ENCODE results near the gene CPLANE1.
"Not testable (repeated sequence)": the region's sequence is repeated elsewhere in the genome, so short reads cannot be mapped to it uniquely, and the experiment has no call there.

Gene CPLANE1

GRCh38 chr5:37248970-37249814 is at the start of gene CPLANE1:
TSS of gene CPLANE1 (minus strand) at chr5:37249376. CDS start at chr5:37247698, 1,678 bp downstream.
- DNase-seq = peak; percentile 62

GRCh38 chr5:37296313-37296712 is 47.1 kb upstream of the CPLANE1 start:
- DNase-seq = not testable (repeated sequence)

DNA sequence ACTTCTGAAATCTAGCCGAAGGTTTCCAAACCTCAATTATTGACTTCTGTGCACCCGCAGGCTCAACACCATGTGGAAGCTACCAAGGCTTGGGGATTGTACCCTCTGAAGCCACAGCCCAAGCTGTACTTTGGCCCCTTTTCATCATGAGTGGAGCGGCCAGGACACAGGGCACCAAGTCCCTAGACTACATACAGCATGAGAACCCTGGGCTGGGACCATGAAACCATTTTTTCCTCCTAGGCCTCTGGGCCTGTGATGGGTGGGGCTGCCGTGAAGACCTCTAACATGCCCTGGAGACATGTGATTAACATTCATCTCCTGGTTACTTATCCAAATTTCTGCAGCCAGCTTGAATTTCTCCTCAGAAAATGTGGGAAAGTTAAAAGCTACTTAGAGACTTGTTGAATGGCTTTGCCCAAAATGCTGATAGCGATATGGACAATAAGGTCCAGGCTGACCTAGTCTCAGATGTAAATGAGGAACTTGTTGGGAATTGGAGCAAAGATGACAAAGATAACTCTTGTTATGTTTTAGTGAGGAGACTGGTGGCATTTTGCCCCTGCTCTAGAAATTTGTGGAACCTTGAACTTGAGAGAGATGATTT is 34.1 kb upstream of the CPLANE1 start:
- DNase-seq = no peak

GRCh38 chr5:37275511-37275910 is 26.3 kb upstream of the CPLANE1 start:
- no peak for DNase-seq

DNA sequence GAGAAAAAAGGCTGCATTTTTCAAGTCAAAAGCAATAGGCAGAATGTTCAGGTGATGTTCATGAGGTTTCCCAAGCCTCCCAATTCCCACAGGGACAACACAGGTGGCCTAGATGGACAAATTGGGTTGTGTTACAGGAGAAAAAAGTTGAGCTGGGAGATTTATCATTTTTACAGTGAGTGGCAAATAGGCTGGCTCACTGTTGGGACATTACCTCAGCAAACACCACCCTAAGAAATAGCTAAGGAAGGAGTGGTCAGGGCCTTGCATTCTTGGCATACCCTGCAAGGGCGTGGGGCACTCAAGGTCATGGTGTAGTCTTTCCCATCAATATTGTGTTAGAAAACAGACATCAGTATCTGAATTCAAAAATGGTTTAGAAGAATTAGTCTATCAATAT is 23.3 kb upstream of the CPLANE1 start:
- no peak for DNase-seq

- not testable (repeated sequence) for DNase-seq
Observed at GRCh38 chr5:37268100-37268499, 18.9 kb upstream of the CPLANE1 start.

- no peak for DNase-seq
Observed at GRCh38 chr5:37255774-37256358, 6.7 kb upstream of the CPLANE1 start.

DNA sequence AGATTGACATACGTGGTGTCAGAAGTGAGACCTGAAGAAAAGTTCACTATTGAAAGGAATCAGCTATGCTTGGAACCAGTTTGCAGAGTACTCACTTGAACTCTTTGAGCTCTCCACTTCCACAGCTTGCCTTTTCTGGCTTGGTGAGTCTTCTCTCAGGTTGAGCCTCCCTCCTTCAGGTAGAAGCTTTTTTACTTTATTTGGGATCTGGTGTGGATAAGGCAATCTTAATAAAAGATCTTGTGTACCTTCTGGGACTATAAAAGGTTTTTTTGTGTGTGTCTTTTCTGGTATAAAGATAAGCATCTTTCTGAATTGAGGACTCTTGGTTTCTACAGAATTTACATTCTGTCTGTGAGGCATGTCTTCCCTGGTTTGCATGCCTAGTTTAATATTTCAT is 5.4 kb upstream of the CPLANE1 start:
- no peak for DNase-seq

GRCh38 chr5:37251665-37252064 is 2.5 kb upstream of the CPLANE1 start:
- no peak for DNase-seq

- no peak for DNase-seq
Observed at GRCh38 chr5:37249815-37250164, 614 bp upstream of the CPLANE1 start.

GRCh38 chr5:37248421-37248969 is 681 bp downstream of the CPLANE1 start:
- DNase-seq = no peak

GRCh38 chr5:37247496-37247895 is 1.7 kb downstream of the CPLANE1 start:
- DNase-seq = no peak

GRCh38 chr5:37247036-37247435 is 2.1 kb downstream of the CPLANE1 start:
- DNase-seq = no peak

GRCh38 chr5:37234288-37234687 is 14.9 kb downstream of the CPLANE1 start:
- DNase-seq = no peak

- no peak for DNase-seq
Observed at GRCh38 chr5:37226377-37226776, 22.8 kb downstream of the CPLANE1 start.

DNA sequence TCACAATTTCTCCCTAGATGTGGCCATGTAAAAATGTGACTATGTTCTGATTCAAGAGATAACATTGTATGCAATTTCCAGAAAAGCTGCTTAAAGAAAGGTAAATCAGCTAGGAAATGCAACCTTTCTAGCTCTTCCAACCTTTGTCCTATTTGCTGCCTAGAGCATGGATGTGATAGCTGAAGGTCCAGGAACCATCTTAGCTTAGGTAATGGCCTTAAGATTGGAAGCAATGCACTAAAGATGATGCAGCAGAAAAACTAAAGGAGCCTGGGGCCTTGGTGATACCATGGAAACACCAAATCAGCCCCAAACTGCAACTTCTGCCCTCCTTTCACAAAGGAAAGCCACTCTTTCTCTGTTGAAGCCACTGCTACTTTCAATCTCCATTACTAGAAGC is 27.0 kb downstream of the CPLANE1 start:
- DNase-seq = no peak

DNA sequence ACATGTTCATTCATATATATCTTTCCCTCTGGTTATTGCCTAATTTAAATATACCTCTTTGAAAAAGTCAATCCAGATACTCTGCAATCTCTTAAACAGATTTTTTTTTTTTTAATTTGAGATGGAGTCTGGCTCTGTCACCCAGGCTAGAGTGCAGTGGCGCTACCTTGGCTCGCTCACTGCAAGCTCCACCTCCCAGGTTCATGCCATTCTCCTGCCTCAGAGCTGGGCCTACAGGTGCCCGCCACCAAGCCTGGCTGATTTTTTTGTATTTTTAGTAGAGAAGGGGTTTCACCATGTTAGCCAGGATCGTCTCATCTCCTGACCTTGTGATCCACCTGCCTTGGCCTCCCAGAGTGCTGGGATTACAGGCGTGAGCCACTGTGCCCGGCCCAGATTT is 28.8 kb downstream of the CPLANE1 start:
- not testable (repeated sequence) for DNase-seq

- not testable (repeated sequence) for DNase-seq
Observed at GRCh38 chr5:37219384-37219783, 29.8 kb downstream of the CPLANE1 start.

GRCh38 chr5:37217976-37218375 is 31.2 kb downstream of the CPLANE1 start:
- no peak for DNase-seq

- DNase-seq = no peak
Observed at GRCh38 chr5:37214550-37214949, 34.6 kb downstream of the CPLANE1 start.

DNA sequence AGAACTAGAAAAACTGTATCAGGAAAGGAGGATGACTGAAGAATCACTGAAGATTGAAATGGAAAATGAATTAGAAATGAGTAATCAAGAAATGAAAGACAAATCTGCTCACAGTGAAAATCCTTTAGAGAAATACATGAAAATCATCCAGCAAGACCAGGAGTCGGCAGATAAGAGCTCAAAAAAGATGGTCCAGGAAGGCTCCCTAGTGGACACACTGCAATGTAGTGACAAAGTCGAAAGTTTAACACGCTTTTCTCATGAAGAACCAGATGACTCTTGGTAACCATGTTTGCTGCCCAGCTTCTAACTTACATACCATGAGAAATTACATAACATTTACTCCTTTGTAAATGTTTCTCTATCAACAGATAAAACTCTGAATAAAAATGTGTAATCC is 37.1 kb downstream of the CPLANE1 start:
- DNase-seq = no peak

- DNase-seq = no peak
Observed at GRCh38 chr5:37211661-37212060, 37.5 kb downstream of the CPLANE1 start.

- no peak for DNase-seq
Observed at GRCh38 chr5:37208883-37209797, 40.0 kb downstream of the CPLANE1 start.
